Small intestine (tissue), 7 donors: ENCODE data around the gene MFSD12. TPM values are rescaled to one million over a fixed set of nuclear protein-coding genes. Genes with fewer than 3 reads are reported as not detected.
A peak's percentile ranks its signal among the peaks of the same experiment; 100 is the strongest.

Experiments used
- DNase-seq, 2 donors: peaks; one replicate each; pipeline versions ENCODE4 v3.0.0 to v3.0.0-alpha.2; 2013
- FAIRE-seq: peaks from 2 replicates; lab custom pipeline; 2012; peaks lifted over from hg19 to GRCh38; lab: Jason Lieb, UNC
- H3K27ac ChIP-seq, 3 donors: one replicate each; pipeline ENCODE4 v1.5.1; 2013; ENCODE audit warnings: low read length in 2 of 3, mild to moderate bottlenecking in 2 of 3, control low read depth in 1 of 3, inconsistent platforms in 1 of 3, low read depth in 1 of 3, moderate library complexity in 1 of 3
- H3K27me3 ChIP-seq, 3 donors: one replicate each; pipeline ENCODE4 v1.6.1; 2013; ENCODE audit warnings: low read length in 3 of 3, inconsistent platforms in 1 of 3; ENCODE audit not compliant: control insufficient read depth in 3 of 3, insufficient read depth in 3 of 3
- H3K36me3 ChIP-seq, 3 donors: one replicate each; pipeline ENCODE4 v1.6.1; 2013; ENCODE audit warnings: low read length in 3 of 3, inconsistent platforms in 1 of 3, low read depth in 1 of 3, mild to moderate bottlenecking in 1 of 3, moderate library complexity in 1 of 3; ENCODE audit not compliant: control insufficient read depth in 3 of 3, insufficient read depth in 2 of 3
- H3K4me1 ChIP-seq, 3 donors: one replicate each; pipeline ENCODE4 v1.6.1; 2013; ENCODE audit warnings: low read length in 2 of 3, inconsistent platforms in 1 of 3, low read depth in 1 of 3, mild to moderate bottlenecking in 1 of 3, moderate library complexity in 1 of 3; ENCODE audit not compliant: control insufficient read depth in 3 of 3, insufficient read depth in 2 of 3
- H3K4me3 ChIP-seq, 3 donors: one replicate each; pipeline ENCODE4 v1.5.1; 2013; ENCODE audit warnings: low read length in 3 of 3, control low read depth in 1 of 3, inconsistent platforms in 1 of 3, low read depth in 1 of 3, mild to moderate bottlenecking in 1 of 3, moderate library complexity in 1 of 3
- H3K9me3 ChIP-seq, 2 donors: one replicate each; pipeline ENCODE4 v1.6.1; 2013; ENCODE audit warnings: low read depth in 1 of 2, low read length in 1 of 2; ENCODE audit not compliant: control insufficient read depth in 2 of 2, insufficient read depth in 1 of 2
- WGBS, 3 donors: extraction: QIAGEN DNeasy Blood & Tissue Kit; methylation state at CpG; one replicate each; pipeline ENCODE4 v1.1.7; 2013; 5-methylcytosine and 5-hydroxymethylcytosine counted together
- polyA plus RNA-seq, 4 donors: library from polyadenylated mRNA; stranded (reverse) in 3 of 4; unstranded in 1 of 4; fragments of 200-250 nt in 3 of 4; fragments of 120-200 nt in 1 of 4; gene quantifications; one replicate each; pipeline versions ENCODE4 v1.2.1 to v1.2.3, GENCODE V29; 2013
- donor health status: healthy with polysubstance abuse.
- donor health status: control.
- donor health status: control.
- donor health status: Bipolar disorder and iron deficiency.
- donor health status: healthy.

Gene MFSD12
- polyA plus RNA-seq, 4 donors = 10.3 to 52.4 (median 22.0) TPM

GRCh38 chr19:3505598-3506383 lies 51.6 kb downstream of the MFSD12 start, which contains the start of gene FZR1:
TSS of gene FZR1 (plus strand) at chr19:3506311. CDS start at chr19:3522990, 16,679 bp downstream.
- WGBS, 3 donors = 1 to 2% (median 1%) methylated on average over 56 to 79 of the region's 79 CpGs
- Histone ChIP-seq H3K36me3 (peaks cover 2 to 26% (median 2%) of the 10 kb centered on the region in 3 donors), H3K27me3 (no peaks in the 10 kb centered on the region), H3K4me3 (peak within 1 kb of the TSS; percentile 95 to 96 (median 96)), H3K9me3 (no peaks in the 10 kb centered on the region), H3K27ac (peak within 1 kb of the TSS; percentile 91 to 95 (median 91)), H3K4me1 (peaks cover 0 to 15% (median 4%) of the 10 kb centered on the region in 3 donors)
- FAIRE-seq (no peak), DNase-seq (peak; percentile 99 to 100)

GRCh38 chr19:3504735-3505134 lies 52.7 kb downstream of the MFSD12 start:
- FAIRE-seq (no peak), DNase-seq (peak in 1 of 2 donors; percentile 22)
- Histone ChIP-seq H3K4me1 (peaks cover 0 to 16% (median 4%) of the 10 kb centered on the region in 3 donors), H3K27ac (no peak overlapping the region), H3K4me3 (no peak overlapping the region), H3K36me3 (peaks cover under 1 to 16% (median 2%) of the 10 kb centered on the region in 3 donors), H3K27me3 (no peaks in the 10 kb centered on the region), H3K9me3 (no peaks in the 10 kb centered on the region)
- 77 to 89% (median 83%) methylated on average over 5 of the region's 5 CpGs for WGBS, 3 donors

- no peak for FAIRE-seq
- Histone ChIP-seq H3K36me3 (peaks cover 0 to under 1% (median 0%) of the 10 kb centered on the region in 3 donors), H3K27me3 (no peaks in the 10 kb centered on the region), H3K4me1 (peaks cover 0 to 9% (median 0%) of the 10 kb centered on the region in 3 donors), H3K4me3 (no peak overlapping the region), H3K9me3 (no peaks in the 10 kb centered on the region), H3K27ac (no peak overlapping the region)
- no peak for DNase-seq
- WGBS, 3 donors = 80 to 88% (median 84%) methylated on average over 13 of the region's 13 CpGs
Measured at GRCh38 chr19:3503036-3503572, 54.3 kb downstream of the MFSD12 start.

DNA sequence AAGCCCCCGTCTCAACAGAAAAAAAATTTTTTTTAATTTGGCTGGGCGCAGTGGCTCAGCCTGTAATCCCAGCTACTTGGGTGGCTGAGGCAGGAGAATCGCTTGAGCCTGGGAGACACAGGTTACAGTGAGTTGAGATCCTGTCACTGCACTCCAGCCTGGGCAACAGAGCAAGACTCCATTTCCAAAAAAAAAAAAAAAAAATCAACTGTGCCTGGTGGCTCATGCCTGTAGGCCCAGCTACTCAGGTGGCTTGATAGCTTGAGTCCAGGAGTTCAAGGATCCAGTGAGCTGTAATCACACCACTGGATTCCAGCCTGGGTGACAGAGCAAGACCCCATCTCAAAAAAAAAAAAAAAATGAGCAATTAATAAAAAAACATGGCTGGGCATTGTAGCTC lies 55.6 kb downstream of the MFSD12 start:
- H3K27ac ChIP-seq = no peak overlapping the region

DNA sequence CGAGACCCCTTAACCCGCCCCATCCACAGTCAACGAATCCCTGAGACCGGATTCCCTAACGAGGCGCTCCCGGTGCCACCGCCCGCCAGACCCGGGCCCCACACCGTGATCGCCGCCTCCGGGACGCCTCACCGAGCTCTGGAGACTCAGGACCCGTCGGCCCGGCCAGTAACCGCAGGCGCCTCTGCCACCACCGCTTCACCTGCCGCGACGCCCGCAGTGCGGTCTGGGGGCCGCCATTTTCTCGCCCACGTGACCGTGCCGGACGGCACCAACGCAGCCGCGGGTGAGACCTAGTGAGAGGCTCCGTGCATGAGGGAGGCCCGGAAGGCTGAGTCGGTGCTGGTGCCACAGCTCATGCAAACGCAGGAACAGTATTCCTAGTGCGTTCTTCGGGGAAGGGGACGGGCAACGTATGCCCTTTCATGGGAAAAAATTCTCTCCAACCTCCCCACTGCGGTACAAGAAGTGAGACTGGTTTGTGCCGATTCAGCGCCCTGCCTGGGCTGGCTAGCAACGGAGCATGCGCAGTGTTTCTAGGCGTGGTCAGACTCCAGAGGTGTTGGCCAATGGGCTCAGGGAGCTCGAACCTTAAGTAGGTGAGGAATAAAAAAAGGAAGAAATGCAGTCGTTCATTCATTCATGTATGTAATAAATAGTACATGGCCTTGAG lies 56.8 kb downstream of the MFSD12 start, which contains the start of gene DOHH:
Gene DOHH (minus strand): TSS at position 246 of the 673 bp plus-strand sequence. CDS start 3,860 bp downstream, outside the sequence.
- Histone ChIP-seq H3K27ac (peak within 1 kb of the TSS; percentile 67 to 96 (median 86)), H3K4me1 (peaks cover 0 to 4% (median 0%) of the 10 kb centered on the region in 3 donors), H3K4me3 (peak within 1 kb of the TSS; percentile 63 to 96 (median 66)), H3K36me3 (peaks cover 0 to 25% (median 0%) of the 10 kb centered on the region in 3 donors), H3K9me3 (no peaks in the 10 kb centered on the region), H3K27me3 (no peaks in the 10 kb centered on the region)
- no peak for FAIRE-seq
- 0% methylated on average over 41 to 52 of the region's 52 CpGs for WGBS, 3 donors
- DNase-seq = peak; percentile 98 to 99

More for the DNA sequence above, 55.6 kb downstream of the MFSD12 start:
- FAIRE-seq (no peak), DNase-seq (no peak)
- peaks cover 0 to 4% (median 0%) of the 10 kb centered on the region in 3 donors for H3K4me1 ChIP-seq
- H3K27me3 ChIP-seq = no peaks in the 10 kb centered on the region
- H3K36me3 ChIP-seq = peaks cover 0 to 13% (median 0%) of the 10 kb centered on the region in 3 donors
- H3K9me3 ChIP-seq = no peaks in the 10 kb centered on the region
- H3K4me3 ChIP-seq = no peak overlapping the region
- 86 to 92% (median 89%) methylated on average over 3 of the region's 3 CpGs for WGBS, 3 donors

- 23 to 24% (median 23%) methylated on average over 18 of the region's 18 CpGs for WGBS, 3 donors
- no peaks in the 10 kb centered on the region for H3K9me3 ChIP-seq
- H3K27me3 ChIP-seq = no peaks in the 10 kb centered on the region
- peak overlapping the region; percentile 63 to 96 (median 66) for H3K4me3 ChIP-seq
- no peak for DNase-seq
- H3K4me1 ChIP-seq = peaks cover 0 to 4% (median 0%) of the 10 kb centered on the region in 3 donors
- FAIRE-seq = no peak
- H3K36me3 ChIP-seq = peaks cover 0 to 32% (median 0%) of the 10 kb centered on the region in 3 donors
- peak overlapping the region; percentile 67 to 96 (median 86) for H3K27ac ChIP-seq
Measured at GRCh38 chr19:3499738-3500428, 57.5 kb downstream of the MFSD12 start.

DNA sequence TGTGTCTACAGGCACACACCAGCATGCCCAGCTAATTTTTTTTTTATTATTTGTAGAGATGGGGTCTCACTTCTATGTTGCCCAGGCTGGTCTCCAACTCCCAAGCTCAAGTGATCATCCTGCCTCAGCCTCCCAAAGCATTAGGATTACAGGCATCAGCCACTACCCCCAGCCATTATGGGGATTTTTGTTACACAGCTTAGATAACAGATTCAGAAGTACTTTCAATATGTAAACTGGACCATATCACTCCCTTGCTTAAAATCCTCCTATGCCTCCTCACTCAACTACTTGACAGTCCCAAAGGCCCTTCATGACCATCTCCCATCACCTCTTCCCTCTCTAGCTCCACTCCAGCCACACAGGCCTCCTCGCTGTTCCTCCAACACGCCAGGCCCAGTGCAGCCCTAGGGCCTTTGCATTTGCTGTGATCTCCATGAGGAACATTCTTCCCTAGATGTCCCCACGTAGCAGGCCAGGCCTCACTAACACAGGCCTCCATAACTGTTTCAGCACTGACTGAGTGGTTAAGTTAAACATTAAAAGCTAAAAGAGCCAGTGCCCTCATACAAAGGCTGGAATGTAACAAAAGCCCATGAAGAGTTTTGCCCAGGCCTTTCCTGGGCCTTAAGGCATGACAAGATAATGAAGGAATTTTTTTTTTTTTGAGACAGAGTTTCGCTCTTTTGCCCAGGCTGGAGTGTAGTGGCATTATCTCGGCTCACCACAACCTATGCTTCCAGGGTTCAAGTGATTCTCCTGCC lies 59.4 kb downstream of the MFSD12 start:
- Histone ChIP-seq H3K27ac (no peak overlapping the region), H3K27me3 (no peaks in the 10 kb centered on the region), H3K36me3 (peaks cover 0 to 49% (median 4%) of the 10 kb centered on the region in 3 donors), H3K4me3 (no peak overlapping the region), H3K4me1 (peaks cover 0 to 4% (median 0%) of the 10 kb centered on the region in 3 donors), H3K9me3 (no peaks in the 10 kb centered on the region)
- WGBS, 3 donors = 96 to 98% (median 97%) methylated on average over 5 of the region's 5 CpGs
- DNase-seq = no peak
- FAIRE-seq = no peak
